Astrocyte (in vitro differentiated cells and primary cell): ENCODE results near the gene FAM13C. TPM values are rescaled to one million over a fixed set of nuclear protein-coding genes. Genes with fewer than 3 reads are reported as not detected.

Experiments
- DNase-seq: peaks from one replicate; pipeline ENCODE4 v3.0.0-alpha.2; 2010; ENCODE audit warnings: low read depth
- FAIRE-seq: peaks from 2 replicates; lab custom pipeline; 2011; peaks lifted over from hg19 to GRCh38; lab: Jason Lieb, UNC
- H2AFZ ChIP-seq: 2 replicates; pipeline ENCODE4 v1.6.0; 2012; ENCODE audit warnings: low read depth, low read length, inconsistent platforms
- H3K27ac ChIP-seq: 2 replicates; pipeline ENCODE4 v1.5.1; 2011; ENCODE audit warnings: low read depth, low read length, inconsistent platforms
- H3K27me3 ChIP-seq: 2 replicates; pipeline ENCODE4 v1.6.0; 2011; ENCODE audit warnings: low read length, inconsistent platforms; ENCODE audit not compliant: insufficient read depth
- H3K36me3 ChIP-seq: 2 replicates; pipeline ENCODE4 v1.5.1; 2011; ENCODE audit warnings: low read length, inconsistent platforms; ENCODE audit not compliant: insufficient read depth
- H3K4me1 ChIP-seq: 2 replicates; pipeline ENCODE4 v1.5.1; 2011; ENCODE audit warnings: low read length, inconsistent platforms; ENCODE audit not compliant: insufficient read depth
- H3K4me2 ChIP-seq: 2 replicates; pipeline ENCODE4 v1.6.0; 2012; ENCODE audit warnings: low read length, inconsistent platforms
- H3K4me3 ChIP-seq: 2 replicates; pipeline ENCODE4 v1.5.1; 2011; ENCODE audit warnings: low read depth, mild to moderate bottlenecking, low read length, inconsistent platforms; ENCODE audit not compliant: insufficient read depth
- H3K79me2 ChIP-seq: 2 replicates; pipeline ENCODE4 v1.6.0; 2012; ENCODE audit warnings: mild to moderate bottlenecking, low read length, inconsistent platforms; ENCODE audit not compliant: insufficient read depth
- H3K9ac ChIP-seq: 2 replicates; pipeline ENCODE4 v1.6.0; 2012; ENCODE audit warnings: mild to moderate bottlenecking, low read length, inconsistent platforms
- H3K9me3 ChIP-seq: 2 replicates; pipeline ENCODE4 v1.5.1; 2012; ENCODE audit warnings: low read depth, mild to moderate bottlenecking, low read length, inconsistent platforms; ENCODE audit not compliant: insufficient read depth
- H4K20me1 ChIP-seq: 2 replicates; pipeline ENCODE4 v1.6.0; 2012; ENCODE audit warnings: low read length, inconsistent platforms; ENCODE audit not compliant: insufficient read depth
- H3K27ac Mint-ChIP-seq: one replicate; pipeline ENCODE4 v1.8.0; 2021; ENCODE audit warnings: mild to moderate bottlenecking, mixed read lengths; ENCODE audit not compliant: unreplicated experiment
- H3K27me3 Mint-ChIP-seq: one replicate; pipeline ENCODE4 v1.8.0; 2021; ENCODE audit warnings: low read depth, mixed read lengths; ENCODE audit not compliant: unreplicated experiment
- H3K36me3 Mint-ChIP-seq: one replicate; pipeline ENCODE4 v1.8.0; 2021; ENCODE audit warnings: low read depth, mixed read lengths; ENCODE audit not compliant: unreplicated experiment
- H3K4me1 Mint-ChIP-seq: one replicate; pipeline ENCODE4 v1.8.0; 2021; ENCODE audit warnings: low read depth, mixed read lengths; ENCODE audit not compliant: unreplicated experiment
- H3K4me3 Mint-ChIP-seq: one replicate; pipeline ENCODE4 v1.8.0; 2021; ENCODE audit warnings: mild to moderate bottlenecking, moderate library complexity, mixed read lengths; ENCODE audit not compliant: unreplicated experiment
- H3K9me3 Mint-ChIP-seq: one replicate; pipeline ENCODE4 v1.8.0; 2021; ENCODE audit warnings: mild to moderate bottlenecking, mixed read lengths; ENCODE audit not compliant: unreplicated experiment
- EZH2 ChIP-seq: IDR thresholded peaks from 2 replicates; pipeline ENCODE4 v1.6.1; 2012; ENCODE audit warnings: mild to moderate bottlenecking, low read length, inconsistent platforms; ENCODE audit not compliant: insufficient read depth
- total RNA-seq: library from RNA; stranded (reverse); gene quantifications from 2 replicates; pipeline ENCODE4 v1.2.1, GENCODE V29; 2021
- TF ChIP-seq, protein P1 (sequence below): IDR thresholded peaks from 2 replicates; pipeline ENCODE4 v1.5.1; 2011; ENCODE audit warnings: low read depth, mild to moderate bottlenecking, inconsistent platforms, low read length, moderate library complexity; ENCODE audit not compliant: insufficient read depth

The FAM13C gene
- total RNA-seq, 1 donor from 2014 or later = 8.7 TPM

GRCh38 chr10:59303018-59303417 lies 59.3 kb downstream of the FAM13C start:
- peaks cover 5% of the 10 kb centered on the region for H3K4me1 Mint-ChIP-seq
- Histone ChIP-seq H3K9ac (no peak overlapping the region), H3K4me2 (no peak overlapping the region), H3K79me2 (no peaks in the 10 kb centered on the region), H3K4me1 (no peaks in the 10 kb centered on the region), H3K36me3 (no peaks in the 10 kb centered on the region), H3K27ac (no peak overlapping the region), H4K20me1 (no peaks in the 10 kb centered on the region), H2AFZ (no peak overlapping the region), H3K27me3 (no peaks in the 10 kb centered on the region), H3K9me3 (no peaks in the 10 kb centered on the region), H3K4me3 (no peak overlapping the region)
- peaks cover 4% of the 10 kb centered on the region for H3K9me3 Mint-ChIP-seq
- peaks cover 13% of the 10 kb centered on the region for H3K36me3 Mint-ChIP-seq
- peak overlapping the region; percentile 47 for H3K4me3 Mint-ChIP-seq
- TF ChIP-seq EZH2 = no peak
- TF ChIP-seq, protein P1, sequence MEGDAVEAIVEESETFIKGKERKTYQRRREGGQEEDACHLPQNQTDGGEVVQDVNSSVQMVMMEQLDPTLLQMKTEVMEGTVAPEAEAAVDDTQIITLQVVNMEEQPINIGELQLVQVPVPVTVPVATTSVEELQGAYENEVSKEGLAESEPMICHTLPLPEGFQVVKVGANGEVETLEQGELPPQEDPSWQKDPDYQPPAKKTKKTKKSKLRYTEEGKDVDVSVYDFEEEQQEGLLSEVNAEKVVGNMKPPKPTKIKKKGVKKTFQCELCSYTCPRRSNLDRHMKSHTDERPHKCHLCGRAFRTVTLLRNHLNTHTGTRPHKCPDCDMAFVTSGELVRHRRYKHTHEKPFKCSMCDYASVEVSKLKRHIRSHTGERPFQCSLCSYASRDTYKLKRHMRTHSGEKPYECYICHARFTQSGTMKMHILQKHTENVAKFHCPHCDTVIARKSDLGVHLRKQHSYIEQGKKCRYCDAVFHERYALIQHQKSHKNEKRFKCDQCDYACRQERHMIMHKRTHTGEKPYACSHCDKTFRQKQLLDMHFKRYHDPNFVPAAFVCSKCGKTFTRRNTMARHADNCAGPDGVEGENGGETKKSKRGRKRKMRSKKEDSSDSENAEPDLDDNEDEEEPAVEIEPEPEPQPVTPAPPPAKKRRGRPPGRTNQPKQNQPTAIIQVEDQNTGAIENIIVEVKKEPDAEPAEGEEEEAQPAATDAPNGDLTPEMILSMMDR = no peak
- no peak for DNase-seq
- H3K27me3 Mint-ChIP-seq = no peaks in the 10 kb centered on the region
- FAIRE-seq = no peak
- H3K27ac Mint-ChIP-seq = peak overlapping the region; percentile 82

DNA sequence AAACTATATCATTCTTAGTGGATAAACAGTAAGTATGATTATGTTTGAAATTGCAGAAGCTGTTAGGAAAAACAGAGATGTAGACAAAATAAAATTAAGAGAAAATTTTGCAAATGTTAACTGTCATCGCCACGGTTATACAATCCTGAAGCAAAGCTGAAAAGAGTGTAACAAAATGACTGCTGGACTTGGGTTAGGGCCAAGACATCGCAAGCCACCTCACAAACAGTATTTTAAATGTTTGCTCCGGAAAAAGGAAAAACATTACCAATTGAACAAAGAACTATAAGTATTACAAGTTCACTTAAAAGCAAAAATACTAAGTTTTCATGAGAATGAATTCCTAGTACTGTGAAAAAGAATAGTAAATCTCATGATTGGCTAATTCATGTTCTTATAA lies 60.0 kb downstream of the FAM13C start:
- Histone ChIP-seq H3K36me3 (no peaks in the 10 kb centered on the region), H3K27me3 (no peaks in the 10 kb centered on the region), H3K4me1 (no peaks in the 10 kb centered on the region), H4K20me1 (no peaks in the 10 kb centered on the region), H3K9ac (no peak overlapping the region), H3K9me3 (no peaks in the 10 kb centered on the region), H2AFZ (no peak overlapping the region), H3K27ac (no peak overlapping the region), H3K79me2 (no peaks in the 10 kb centered on the region), H3K4me2 (no peak overlapping the region), H3K4me3 (no peak overlapping the region)
- Mint-ChIP-seq H3K4me1 (peaks cover 5% of the 10 kb centered on the region), H3K27ac (no peak overlapping the region), H3K36me3 (peaks cover 13% of the 10 kb centered on the region), H3K9me3 (peaks cover 4% of the 10 kb centered on the region), H3K27me3 (no peaks in the 10 kb centered on the region), H3K4me3 (no peak overlapping the region)
- FAIRE-seq = no peak
- DNase-seq = no peak
- TF ChIP-seq, protein P1 = no peak
- TF ChIP-seq EZH2 = no peak

DNA sequence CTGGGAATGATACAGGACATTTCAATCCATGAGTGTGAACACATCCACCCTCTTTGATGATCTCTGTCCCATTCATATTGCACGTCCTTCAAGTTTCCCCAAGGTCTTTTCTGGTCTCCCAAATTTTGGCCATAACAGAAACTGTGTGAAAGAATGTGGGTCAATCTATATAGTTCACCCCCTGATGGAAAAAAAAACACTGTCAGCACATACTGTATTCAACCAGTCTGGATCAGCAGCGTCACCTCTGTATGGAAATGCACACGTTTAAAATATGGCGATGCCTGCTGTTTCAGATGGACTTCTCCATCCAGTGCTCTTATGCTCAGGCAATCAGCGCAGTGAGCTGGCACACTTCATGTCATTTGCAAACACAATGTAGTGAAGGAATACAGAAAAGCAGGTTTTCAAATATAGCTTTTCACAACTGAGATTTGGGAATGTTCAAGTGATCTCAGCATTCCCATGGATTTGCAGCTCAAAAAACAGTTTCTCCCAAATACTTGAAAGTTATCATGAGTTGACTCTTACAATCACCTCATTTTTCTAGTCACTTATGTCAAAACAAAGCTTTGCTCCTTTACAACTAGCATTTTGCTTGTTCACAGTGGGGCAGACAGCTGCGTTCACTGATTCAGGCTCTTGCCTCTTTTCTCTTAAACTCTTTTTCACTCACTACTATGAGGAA lies 61.1 kb downstream of the FAM13C start:
- Mint-ChIP-seq H3K4me3 (no peak overlapping the region), H3K27ac (no peak overlapping the region)

More for the DNA sequence above, 61.1 kb downstream of the FAM13C start:
- H3K9ac ChIP-seq = no peak overlapping the region
- no peaks in the 10 kb centered on the region for H3K9me3 ChIP-seq
- Mint-ChIP-seq H3K27me3 (no peaks in the 10 kb centered on the region), H3K4me1 (peaks cover 5% of the 10 kb centered on the region), H3K9me3 (peaks cover 4% of the 10 kb centered on the region), H3K36me3 (peaks cover 11% of the 10 kb centered on the region)
- H3K27me3 ChIP-seq = no peaks in the 10 kb centered on the region
- no peak overlapping the region for H3K4me3 ChIP-seq
- DNase-seq (no peak), FAIRE-seq (no peak)
- H3K36me3 ChIP-seq = no peaks in the 10 kb centered on the region
- H3K4me1 ChIP-seq = no peaks in the 10 kb centered on the region
- no peaks in the 10 kb centered on the region for H4K20me1 ChIP-seq
- H3K79me2 ChIP-seq = no peaks in the 10 kb centered on the region
- TF ChIP-seq EZH2 = no peak
- TF ChIP-seq, protein P1 = no peak
- H3K4me2 ChIP-seq = no peak overlapping the region
- no peak overlapping the region for H2AFZ ChIP-seq
- no peak overlapping the region for H3K27ac ChIP-seq
